HL-60 (cell line): ENCODE measurements around the gene STKLD1.
"Not testable (repeated sequence)": the region's sequence is repeated elsewhere in the genome, so short reads cannot be mapped to it uniquely, and the experiment has no call there.

ENCODE experiments used
- DNase-seq, 2 experiments: peaks; one replicate each; pipeline ENCODE4 v3.0.0-alpha.2; 2010 to 2020; ENCODE audit warnings: low read depth in 1 of 2, low spot score in 1 of 2
- H3K27ac ChIP-seq: fragments of 250-450 bp; sonication (Bioruptor Pico); replicated peaks from 2 replicates; pipeline ENCODE4 v1.5.1; 2020; ENCODE audit warnings: mild to moderate bottlenecking, moderate library complexity
- H3K27me3 ChIP-seq: fragments of 250-450 bp; sonication (Bioruptor Pico); 2 replicates; pipeline ENCODE4 v1.5.1; 2021; ENCODE audit warnings: mild to moderate bottlenecking, moderate library complexity; ENCODE audit not compliant: insufficient read depth, poor library complexity, severe bottlenecking
- H3K4me3 ChIP-seq: replicated peaks from 2 replicates; pipeline ENCODE4 v1.5.1; 2011; ENCODE audit warnings: mild to moderate bottlenecking, control low read depth, low read length; ENCODE audit not compliant: insufficient read depth
- CTCF ChIP-seq: IDR thresholded peaks from one replicate; pipeline ENCODE4 v1.5.1; 2011; ENCODE audit warnings: low read length, control low read depth, inconsistent platforms; ENCODE audit not compliant: insufficient read depth
- GABPA ChIP-seq: IDR thresholded peaks from 2 replicates; pipeline ENCODE4 v1.6.1; 2012; ENCODE audit warnings: low read depth
- POLR2AphosphoS5 ChIP-seq: IDR thresholded peaks from 2 replicates; pipeline ENCODE4 v1.6.1; 2012; ENCODE audit warnings: low read depth
- REST ChIP-seq: IDR thresholded peaks from 2 replicates; pipeline ENCODE4 v1.6.1; 2012; ENCODE audit warnings: low read depth; ENCODE audit not compliant: insufficient replicate concordance
- SPI1 ChIP-seq: IDR thresholded peaks from 2 replicates; pipeline ENCODE4 v1.6.1; 2012; ENCODE audit warnings: low read depth, mild to moderate bottlenecking, borderline replicate concordance

The STKLD1 gene

GRCh38 chr9:133372144-133372543 lies 4.0 kb upstream of the STKLD1 start:
- H3K27ac ChIP-seq, result peak overlapping the region; percentile 23
- TF ChIP-seq SPI1 (no peak), REST (no peak), POLR2AphosphoS5 (no peak), CTCF (no peak), GABPA (no peak)
- no peaks in the 10 kb centered on the region for H3K27me3 ChIP-seq
- no peak for DNase-seq
- H3K4me3 ChIP-seq, result no peak overlapping the region

- Histone ChIP-seq H3K27me3 (no peaks in the 10 kb centered on the region), H3K4me3 (peak overlapping the region; percentile 82), H3K27ac (peak overlapping the region; percentile 95)
- DNase-seq, result peak in 1 of 2 experiments; percentile 57
- TF ChIP-seq SPI1 (no peak), GABPA (no peak; the same call in 1 of the 2 replicates), CTCF (no peak), REST (no peak), POLR2AphosphoS5 (no peak)
Observed at GRCh38 chr9:133374612-133375115, 1.5 kb upstream of the STKLD1 start.

GRCh38 chr9:133375116-133375723 lies 946 bp upstream of the STKLD1 start:
- Histone ChIP-seq H3K4me3 (peak overlapping the region; percentile 82), H3K27ac (peak overlapping the region; percentile 95), H3K27me3 (no peaks in the 10 kb centered on the region)
- TF ChIP-seq CTCF (no peak), SPI1 (0 out of 2 replicates have a peak, but pooled peaks have one; percentile 18)
- DNase-seq, result peak in 1 of 2 experiments; percentile 63

GRCh38 chr9:133377280-133377679 lies 1.1 kb downstream of the STKLD1 start:
- not testable (repeated sequence) for H3K27ac ChIP-seq, H3K4me3 ChIP-seq, DNase-seq, H3K27me3 ChIP-seq
